WTC11 (cell line): ENCODE measurements around the gene TREML1. TPM values are rescaled to one million over a fixed set of nuclear protein-coding genes. Genes with fewer than 3 reads are reported as not detected.

Experiments used
- ATAC-seq: fragments of 200-7000 bp; cut with Tn5 transposase; 2 replicates; pipeline ENCODE4 v1.10.0; 2021; ENCODE audit warnings: mild to moderate bottlenecking, moderate library complexity
- CTCF ChIA-PET: fragments of 300-600 bp; sonication (Branson Sonifier 250); formaldehyde crosslinking; loops from one replicate; lab custom pipeline; 2021; ENCODE audit warnings: antibody characterized with exemption; lab: Charles Lee
- POLR2A ChIA-PET: fragments of 350-600 bp; sonication (Branson Sonifier 250); formaldehyde crosslinking; loops from one replicate; lab custom pipeline; 2021; ENCODE audit warnings: antibody characterized with exemption; lab: Charles Lee
- DNase-seq: peaks from one replicate; pipeline ENCODE4 v3.0.0; 2021; ENCODE audit warnings: low spot score
- H3K27ac Mint-ChIP-seq: 2 replicates; pipeline ENCODE4 v1.8.0; 2021; ENCODE audit warnings: mixed read lengths
- H3K27me3 Mint-ChIP-seq: 2 replicates; pipeline ENCODE4 v1.8.0; 2021; ENCODE audit warnings: low read depth, mild to moderate bottlenecking, moderate library complexity, mixed read lengths
- H3K36me3 Mint-ChIP-seq: 2 replicates; pipeline ENCODE4 v1.8.0; 2021; ENCODE audit warnings: mixed read lengths
- H3K4me1 Mint-ChIP-seq: 2 replicates; pipeline ENCODE4 v1.8.0; 2022; ENCODE audit warnings: mixed read lengths
- H3K4me3 Mint-ChIP-seq: 2 replicates; pipeline ENCODE4 v1.8.0; 2021; ENCODE audit warnings: mild to moderate bottlenecking, moderate library complexity, mixed read lengths
- H3K9me3 Mint-ChIP-seq: 2 replicates; pipeline ENCODE4 v1.8.0; 2021; ENCODE audit warnings: mixed read lengths
- AFF4 ChIP-seq: sonication (generic); formaldehyde crosslinking; IDR thresholded peaks from 2 replicates; pipeline ENCODE4 v1.8.1; 2023; ENCODE audit warnings: mild to moderate bottlenecking, missing genetic modification reagents, borderline replicate concordance
- ATF2 ChIP-seq: sonication (generic); formaldehyde crosslinking; IDR thresholded peaks from 2 replicates; pipeline ENCODE4 v1.8.1; 2022; ENCODE audit warnings: low read depth, missing genetic modification reagents, borderline replicate concordance
- CBFB ChIP-seq: sonication (generic); formaldehyde crosslinking; IDR thresholded peaks from 2 replicates; pipeline ENCODE4 v1.8.1; 2022; ENCODE audit warnings: mild to moderate bottlenecking, low read depth, missing genetic modification reagents
- CDX4 ChIP-seq: fragments of 250-450 bp; sonication (Bioruptor Pico); IDR thresholded peaks from 2 replicates; pipeline ENCODE4 v1.9.0; 2021; ENCODE audit warnings: moderate library complexity, mild to moderate bottlenecking, inconsistent platforms, borderline replicate concordance
- CREM ChIP-seq: sonication (generic); formaldehyde crosslinking; IDR thresholded peaks from 2 replicates; pipeline ENCODE4 v1.8.1; 2022; ENCODE audit warnings: mild to moderate bottlenecking, missing genetic modification reagents, moderate library complexity
- ESRRA ChIP-seq: sonication (generic); formaldehyde crosslinking; IDR thresholded peaks from 2 replicates; pipeline ENCODE4 v1.8.1; 2022; ENCODE audit warnings: mild to moderate bottlenecking, missing genetic modification reagents, borderline replicate concordance
- FOXP1 ChIP-seq: sonication (generic); formaldehyde crosslinking; IDR thresholded peaks from 2 replicates; pipeline ENCODE4 v1.8.0; 2022; ENCODE audit warnings: missing genetic modification reagents, mild to moderate bottlenecking, moderate library complexity, borderline replicate concordance
- FOXP4 ChIP-seq: sonication (generic); formaldehyde crosslinking; IDR thresholded peaks from 2 replicates; pipeline ENCODE4 v1.8.0; 2022; ENCODE audit warnings: mild to moderate bottlenecking, missing genetic modification reagents
- HMGXB4 ChIP-seq: sonication (generic); formaldehyde crosslinking; IDR thresholded peaks from 2 replicates; pipeline ENCODE4 v1.8.1; 2023; ENCODE audit warnings: mild to moderate bottlenecking, moderate library complexity, missing genetic modification reagents
- RELA ChIP-seq: sonication (generic); formaldehyde crosslinking; IDR thresholded peaks from 2 replicates; pipeline ENCODE4 v1.8.1; 2022; ENCODE audit warnings: missing genetic modification reagents, mild to moderate bottlenecking, borderline replicate concordance
- SOX15 ChIP-seq: fragments of 250-450 bp; sonication (Bioruptor Pico); IDR thresholded peaks from 2 replicates; pipeline ENCODE4 v1.9.0; 2021; ENCODE audit warnings: mild to moderate bottlenecking
- STAT6 ChIP-seq: sonication (generic); formaldehyde crosslinking; conservative IDR thresholded peaks from 2 replicates; pipeline ENCODE4 v1.8.1; 2023; ENCODE audit warnings: mild to moderate bottlenecking, low read depth, missing genetic modification reagents, moderate library complexity
- TEAD4 ChIP-seq: sonication (generic); formaldehyde crosslinking; IDR thresholded peaks from 2 replicates; pipeline ENCODE4 v1.8.0; 2022; ENCODE audit warnings: mild to moderate bottlenecking, missing genetic modification reagents
- ZBTB21 ChIP-seq: sonication (generic); formaldehyde crosslinking; IDR thresholded peaks from 2 replicates; pipeline ENCODE4 v1.8.1; 2023; ENCODE audit warnings: mild to moderate bottlenecking, missing genetic modification reagents, borderline replicate concordance
- ZNF219 ChIP-seq: sonication (generic); formaldehyde crosslinking; IDR thresholded peaks from 2 replicates; pipeline ENCODE4 v1.8.0; 2023; ENCODE audit warnings: missing genetic modification reagents, mild to moderate bottlenecking, borderline replicate concordance
- ZNF281 ChIP-seq: sonication (generic); formaldehyde crosslinking; IDR thresholded peaks from 2 replicates; pipeline ENCODE4 v1.8.0; 2023; ENCODE audit warnings: mild to moderate bottlenecking, missing genetic modification reagents
- ZNF396 ChIP-seq: fragments of 250-450 bp; sonication (Bioruptor Pico); IDR thresholded peaks from 2 replicates; pipeline ENCODE4 v1.8.0; 2021; ENCODE audit warnings: mild to moderate bottlenecking, moderate library complexity, borderline replicate concordance
- ZSCAN18 ChIP-seq: fragments of 250-450 bp; sonication (Bioruptor Pico); IDR thresholded peaks from 2 replicates; pipeline ENCODE4 v2.1.2; 2022; ENCODE audit warnings: mild to moderate bottlenecking, moderate library complexity
- total RNA-seq: library from RNA; stranded (reverse); gene quantifications from 3 replicates; pipeline ENCODE4 v1.2.3, GENCODE V29; 2021

TREML1 gene
- total RNA-seq, 1 experiment from 2014 or later: not detected

- Mint-ChIP-seq H3K4me3 (no peak overlapping the region), H3K27ac (no peak overlapping the region), H3K27me3 (no peaks in the 10 kb centered on the region; the same call in 1 of the 2 replicates), H3K36me3 (no peaks in the 10 kb centered on the region), H3K9me3 (no peaks in the 10 kb centered on the region), H3K4me1 (peaks cover 16% of the 10 kb centered on the region)
- DNase-seq (peak; percentile 71), ATAC-seq (peak; percentile 57)
- ChIA-PET CTCF (interaction anchor here (0.9 to 3.5 kb wide), 4 partner anchors 12 to 67 kb away, joined by 3 to 10 read pairs (median 5); no protein-coding TSS in a partner anchor), POLR2A (no interaction called here)
- no peak for TF ChIP-seq CBFB
- TF ChIP-seq CREM (CRISPR knock-in tag): no peak
- TF ChIP-seq SOX15 (CRISPR knock-in tag): no peak
- TF ChIP-seq STAT6 (CRISPR knock-in tag): no peak
- TF ChIP-seq ZBTB21 (CRISPR knock-in tag): no peak
- no peak for TF ChIP-seq AFF4 (CRISPR knock-in tag)
- TF ChIP-seq ZNF219 (CRISPR knock-in tag): 0 out of 2 replicates have a peak, but pooled peaks have one; percentile 40
- TF ChIP-seq ZNF281: no peak
- no peak for TF ChIP-seq ESRRA
- TF ChIP-seq ZNF396 (CRISPR knock-in tag): no peak
- no peak for TF ChIP-seq ZSCAN18
- TF ChIP-seq FOXP1: no peak
- no peak for TF ChIP-seq TEAD4 (CRISPR knock-in tag)
- TF ChIP-seq RELA: no peak
- TF ChIP-seq ATF2 (CRISPR knock-in tag): no peak
- TF ChIP-seq CDX4 (CRISPR knock-in tag): no peak
- TF ChIP-seq HMGXB4 (CRISPR knock-in tag): no peak
- peak; percentile 71 for TF ChIP-seq FOXP4
Measured at GRCh38 chr6:41167173-41167963, 13.2 kb upstream of the TREML1 start.
